Panc1 (cell line): ENCODE measurements around the gene POLR1B. TPM values are rescaled to one million over a fixed set of nuclear protein-coding genes. Genes with fewer than 3 reads are reported as not detected.
"Not testable (repeated sequence)": the region's sequence is repeated elsewhere in the genome, so short reads cannot be mapped to it uniquely, and the experiment has no call there.

Experiments used
- ATAC-seq: fragments of 200-7000 bp; cut with Tn5 transposase; 2 replicates; pipeline ENCODE4 v1.9.1; 2020; ENCODE audit warnings: mild to moderate bottlenecking, moderate library complexity
- BruUV-seq: library from RNA; stranded (reverse); fragments of 400-500 nt; replicated peaks from 2 replicates; lab custom pipeline; 2021; lab: Mats Ljungman, UMichigan
- CTCF ChIA-PET: fragments of 300-600 bp; sonication (Branson Sonifier 250); formaldehyde crosslinking; loops from one replicate; lab custom pipeline; 2022; ENCODE audit warnings: antibody characterized with exemption; lab: Charles Lee
- POLR2A ChIA-PET: fragments of 300-600 bp; sonication (Branson Sonifier 250); formaldehyde crosslinking; loops from one replicate; lab custom pipeline; 2022; ENCODE audit warnings: antibody characterized with exemption; lab: Charles Lee
- DNase-seq: peaks from one replicate; pipeline ENCODE4 v3.0.0-alpha.2; 2010; ENCODE audit warnings: low read depth, low spot score
- H3K27ac ChIP-seq: 2 replicates; pipeline ENCODE4 v1.5.1; 2011; ENCODE audit warnings: mild to moderate bottlenecking, low read length, inconsistent platforms
- H3K27me3 ChIP-seq: fragments of 200-500 bp; sonication (Bioruptor generic); 2 replicates; pipeline ENCODE4 v1.6.0; 2014; ENCODE audit warnings: low read length, inconsistent platforms; ENCODE audit not compliant: control insufficient read depth, insufficient read depth
- H3K36me3 ChIP-seq: fragments of 200-500 bp; sonication (Bioruptor generic); 2 replicates; pipeline ENCODE4 v1.5.1; 2014; ENCODE audit warnings: inconsistent platforms, mild to moderate bottlenecking, low read length, moderate library complexity; ENCODE audit not compliant: control insufficient read depth, insufficient read depth
- H3K4me1 ChIP-seq: 2 replicates; pipeline ENCODE4 v1.5.1; 2011; ENCODE audit warnings: inconsistent platforms, mild to moderate bottlenecking, low read length, moderate library complexity; ENCODE audit not compliant: control insufficient read depth, insufficient read depth
- H3K4me3 ChIP-seq, 2 experiments: 2 replicates each; pipeline ENCODE4 v1.5.1; 2011 to 2012; ENCODE audit warnings: low read depth in 2 of 2, low read length in 2 of 2, mild to moderate bottlenecking in 2 of 2, inconsistent platforms in 1 of 2, moderate library complexity in 1 of 2
- H3K9me3 ChIP-seq: fragments of 200-500 bp; sonication (Bioruptor generic); 2 replicates; pipeline ENCODE4 v1.5.1; 2014; ENCODE audit warnings: low read depth, mild to moderate bottlenecking, inconsistent platforms, low read length, moderate library complexity; ENCODE audit not compliant: control insufficient read depth, insufficient read depth
- CTCF ChIP-seq: fragments of 450-650 bp; IDR thresholded peaks from 2 replicates; pipeline ENCODE4 v1.5.1; 2017; ENCODE audit warnings: mild to moderate bottlenecking
- POLR2AphosphoS5 ChIP-seq: IDR thresholded peaks from 2 replicates; pipeline ENCODE4 v1.6.1; 2012; ENCODE audit warnings: mild to moderate bottlenecking, low read depth, low read length, moderate library complexity
- SIN3A ChIP-seq: IDR thresholded peaks from 2 replicates; pipeline ENCODE4 v1.6.1; 2012; ENCODE audit warnings: low read depth, mild to moderate bottlenecking, low read length, moderate library complexity, borderline replicate concordance; ENCODE audit not compliant: insufficient read depth
- TCF7L2 ChIP-seq: IDR thresholded peaks from 2 replicates; pipeline ENCODE4 v1.6.1; 2011; ENCODE audit warnings: mild to moderate bottlenecking, low read depth, low read length, inconsistent platforms
- in situ Hi-C: cut with HindIII; loops from 2 replicates; pipeline ENCODE4 v1.10.0; 2016; ENCODE audit warnings: low sequenced_read_pairs, low pct_unique_long_range_greater_than_20kb
- intact Hi-C: fragments of 100-400 bp; cut with micrococcal nuclease; formaldehyde crosslinking; loops from one replicate; pipeline ENCODE4 v1.10.0; 2022; ENCODE audit not compliant: unreplicated experiment
- total RNA-seq: library from RNA; stranded (reverse); gene quantifications from one replicate; pipeline ENCODE4 v1.2.1, GENCODE V29; 2021; ENCODE audit not compliant: unreplicated experiment
- TF ChIP-seq, protein P1 (sequence below), 2 experiments: IDR thresholded peaks; 2 replicates each; pipeline ENCODE4 v1.6.1; 2011 to 2012; ENCODE audit warnings: low read depth in 2 of 2, control low read depth in 1 of 2, low read length in 1 of 2, mild to moderate bottlenecking in 1 of 2, moderate library complexity in 1 of 2; ENCODE audit not compliant: insufficient read depth in 1 of 2

Gene POLR1B
- total RNA-seq, 1 experiment from 2014 or later, result 35.4 TPM

DNA sequence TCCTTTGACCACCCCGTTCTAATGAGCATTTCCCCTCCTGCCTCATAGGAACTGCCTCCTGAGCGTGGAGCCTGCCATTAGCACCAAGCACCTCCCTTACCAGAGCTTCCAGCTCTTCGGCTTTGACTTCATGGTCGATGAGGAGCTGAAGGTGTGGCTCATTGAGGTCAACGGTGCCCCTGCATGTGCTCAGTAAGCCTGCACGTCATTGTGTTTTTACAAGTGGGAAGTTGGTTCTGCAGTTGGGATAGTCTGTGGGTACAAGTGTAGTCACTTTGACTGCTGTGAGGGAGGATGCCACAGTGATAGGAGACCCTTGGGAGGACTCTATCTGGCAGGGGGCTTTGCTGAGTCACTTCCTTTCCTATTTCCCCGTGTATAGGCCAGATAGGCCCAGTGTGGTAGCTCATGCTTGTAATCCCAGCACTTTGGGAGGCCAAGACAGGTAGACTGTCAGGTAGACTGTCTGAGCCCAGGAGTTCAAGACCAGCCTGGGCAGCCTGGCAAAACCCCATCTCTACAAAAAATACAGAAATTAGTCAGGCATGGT lies 22.0 kb upstream of the POLR1B start:
- POLR2A ChIA-PET, result no interaction called here
- DNase-seq (no peak), ATAC-seq (no peak)
- in situ Hi-C loops (no loop called here), intact Hi-C loops (no loop called here)
- 0 out of 2 replicates have a peak, but pooled peaks cover under 1% of the 10 kb centered on the region for H3K9me3 ChIP-seq
- CTCF ChIA-PET, result no interaction called here
- no peak overlapping the region for H3K4me3 ChIP-seq
- BruUV-seq, result no TSS peak
- TF ChIP-seq CTCF, result no peak
- no peak for TF ChIP-seq SIN3A
- TF ChIP-seq, protein P1, sequence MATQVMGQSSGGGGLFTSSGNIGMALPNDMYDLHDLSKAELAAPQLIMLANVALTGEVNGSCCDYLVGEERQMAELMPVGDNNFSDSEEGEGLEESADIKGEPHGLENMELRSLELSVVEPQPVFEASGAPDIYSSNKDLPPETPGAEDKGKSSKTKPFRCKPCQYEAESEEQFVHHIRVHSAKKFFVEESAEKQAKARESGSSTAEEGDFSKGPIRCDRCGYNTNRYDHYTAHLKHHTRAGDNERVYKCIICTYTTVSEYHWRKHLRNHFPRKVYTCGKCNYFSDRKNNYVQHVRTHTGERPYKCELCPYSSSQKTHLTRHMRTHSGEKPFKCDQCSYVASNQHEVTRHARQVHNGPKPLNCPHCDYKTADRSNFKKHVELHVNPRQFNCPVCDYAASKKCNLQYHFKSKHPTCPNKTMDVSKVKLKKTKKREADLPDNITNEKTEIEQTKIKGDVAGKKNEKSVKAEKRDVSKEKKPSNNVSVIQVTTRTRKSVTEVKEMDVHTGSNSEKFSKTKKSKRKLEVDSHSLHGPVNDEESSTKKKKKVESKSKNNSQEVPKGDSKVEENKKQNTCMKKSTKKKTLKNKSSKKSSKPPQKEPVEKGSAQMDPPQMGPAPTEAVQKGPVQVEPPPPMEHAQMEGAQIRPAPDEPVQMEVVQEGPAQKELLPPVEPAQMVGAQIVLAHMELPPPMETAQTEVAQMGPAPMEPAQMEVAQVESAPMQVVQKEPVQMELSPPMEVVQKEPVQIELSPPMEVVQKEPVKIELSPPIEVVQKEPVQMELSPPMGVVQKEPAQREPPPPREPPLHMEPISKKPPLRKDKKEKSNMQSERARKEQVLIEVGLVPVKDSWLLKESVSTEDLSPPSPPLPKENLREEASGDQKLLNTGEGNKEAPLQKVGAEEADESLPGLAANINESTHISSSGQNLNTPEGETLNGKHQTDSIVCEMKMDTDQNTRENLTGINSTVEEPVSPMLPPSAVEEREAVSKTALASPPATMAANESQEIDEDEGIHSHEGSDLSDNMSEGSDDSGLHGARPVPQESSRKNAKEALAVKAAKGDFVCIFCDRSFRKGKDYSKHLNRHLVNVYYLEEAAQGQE (IDR thresholded peaks at IDR 0.05; ENCODE audit: insufficient read depth in 1 of 2, low read depth in 2 of 2, low read length in 1 of 2), result no peak
- TF ChIP-seq POLR2AphosphoS5, result no peak
- no peak for TF ChIP-seq TCF7L2
- no peaks in the 10 kb centered on the region for H3K27me3 ChIP-seq
- H3K27ac ChIP-seq, result no peak overlapping the region
- no peaks in the 10 kb centered on the region for H3K4me1 ChIP-seq
- peaks cover 4% of the 10 kb centered on the region; the same call in 1 of the 2 replicates for H3K36me3 ChIP-seq

DNA sequence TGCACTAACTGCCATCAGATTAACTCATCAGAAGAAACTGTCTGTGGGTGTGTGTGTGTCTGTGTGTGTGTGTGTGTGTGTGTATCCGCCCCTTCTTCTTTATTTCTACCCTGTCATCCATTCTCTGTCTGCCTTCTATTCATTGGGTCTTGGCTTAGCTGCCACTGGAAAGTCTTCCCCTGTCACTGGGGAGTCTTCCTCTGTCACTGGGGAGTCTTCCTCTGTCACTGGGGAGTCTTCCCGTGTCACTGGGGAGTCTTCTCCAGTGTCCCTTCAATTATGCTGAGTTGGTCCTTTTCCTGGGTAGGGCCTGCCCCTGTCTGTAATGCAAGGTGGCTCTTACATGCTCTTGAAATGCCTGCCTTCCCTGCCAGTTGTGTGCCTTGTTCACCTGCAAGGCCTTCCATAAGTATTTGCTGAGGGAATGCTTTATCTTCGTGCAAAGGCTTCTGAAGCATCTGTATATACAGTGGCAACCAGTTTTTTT lies 18.9 kb upstream of the POLR1B start:
- intact Hi-C loops, result no loop called here
- CTCF ChIA-PET, result no interaction called here

DNA sequence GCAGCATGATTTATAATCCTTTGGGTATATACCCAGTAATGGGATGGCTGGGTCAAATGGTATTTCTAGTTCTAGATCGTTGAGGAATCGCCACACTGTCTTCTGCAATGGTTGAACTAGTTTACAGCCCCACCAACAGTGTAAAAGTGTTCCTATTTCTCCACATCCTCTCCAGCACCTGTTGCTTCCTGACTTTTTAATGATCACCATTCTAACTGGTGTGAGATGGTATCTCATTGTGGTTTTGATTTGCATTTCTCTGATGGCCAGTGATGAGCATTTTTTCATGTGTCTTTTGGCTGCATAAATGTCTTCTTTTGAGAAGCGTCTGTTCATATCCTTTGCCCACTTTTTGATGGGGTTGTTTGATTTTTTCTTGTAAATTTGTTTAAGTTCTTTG lies 18.0 kb upstream of the POLR1B start:
- ATAC-seq, H3K9me3 ChIP-seq, CTCF ChIA-PET, intact Hi-C loops, H3K36me3 ChIP-seq, H3K27ac ChIP-seq, in situ Hi-C loops, BruUV-seq, DNase-seq, H3K27me3 ChIP-seq, H3K4me3 ChIP-seq, POLR2A ChIA-PET, H3K4me1 ChIP-seq: not testable (repeated sequence)

More for the DNA sequence above, 18.9 kb upstream of the POLR1B start:
- Histone ChIP-seq H3K27me3 (no peaks in the 10 kb centered on the region), H3K4me1 (no peaks in the 10 kb centered on the region), H3K36me3 (peaks cover 3% of the 10 kb centered on the region; the same call in 1 of the 2 replicates), H3K4me3 (no peak overlapping the region), H3K9me3 (no peaks in the 10 kb centered on the region), H3K27ac (no peak overlapping the region)
- DNase-seq, result no peak
- in situ Hi-C loops, result no loop called here
- ATAC-seq, result no peak
- no peak for TF ChIP-seq CTCF
- POLR2A ChIA-PET, result no interaction called here
- BruUV-seq, result no TSS peak
